Measurements from ENCODE around the gene DYNC1H1.
A peak's percentile ranks its signal among the peaks of the same experiment; 100 is the strongest.
"Not testable (repeated sequence)": the region's sequence is repeated elsewhere in the genome, so short reads cannot be mapped to it uniquely, and the experiment has no call there.

The DYNC1H1 gene

DNA sequence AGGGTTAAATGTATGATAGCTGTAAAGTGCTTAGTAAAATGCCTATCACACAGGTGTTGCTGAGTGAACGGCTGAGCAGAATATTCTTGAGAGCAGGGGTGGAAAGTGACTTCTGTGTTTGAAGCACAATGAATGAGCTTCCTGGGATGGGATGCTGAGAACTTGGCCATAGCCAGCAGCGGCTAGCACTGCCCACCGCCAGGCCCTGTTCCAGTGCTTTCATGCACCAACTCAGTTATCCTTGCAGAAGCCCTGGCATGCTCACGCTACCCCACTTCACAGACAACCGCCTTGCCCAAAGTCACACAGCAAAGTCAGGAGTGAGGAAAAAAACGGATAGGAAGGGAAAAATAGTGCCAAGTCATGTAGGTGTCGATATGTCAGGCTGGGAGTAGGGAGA is 10.9 kb downstream of the DYNC1H1 start:
- Histone ChIP-seq H3K4me3 (no peak overlapping the region), H3K4me1 (peaks cover 26% of the 10 kb centered on the region), H3K36me3 (replicated peaks) (peaks cover 38% of the 10 kb centered on the region), H3K9me3 (no peaks in the 10 kb centered on the region), H3K27me3 (ENCODE audit: low read depth) (no peaks in the 10 kb centered on the region)
- no peak for DNase-seq (ENCODE audit: low spot score in 2 of 2)
- in situ Hi-C loops (cut with MboI; ENCODE audit: low sequenced_read_pairs), result no loop called here

DNA sequence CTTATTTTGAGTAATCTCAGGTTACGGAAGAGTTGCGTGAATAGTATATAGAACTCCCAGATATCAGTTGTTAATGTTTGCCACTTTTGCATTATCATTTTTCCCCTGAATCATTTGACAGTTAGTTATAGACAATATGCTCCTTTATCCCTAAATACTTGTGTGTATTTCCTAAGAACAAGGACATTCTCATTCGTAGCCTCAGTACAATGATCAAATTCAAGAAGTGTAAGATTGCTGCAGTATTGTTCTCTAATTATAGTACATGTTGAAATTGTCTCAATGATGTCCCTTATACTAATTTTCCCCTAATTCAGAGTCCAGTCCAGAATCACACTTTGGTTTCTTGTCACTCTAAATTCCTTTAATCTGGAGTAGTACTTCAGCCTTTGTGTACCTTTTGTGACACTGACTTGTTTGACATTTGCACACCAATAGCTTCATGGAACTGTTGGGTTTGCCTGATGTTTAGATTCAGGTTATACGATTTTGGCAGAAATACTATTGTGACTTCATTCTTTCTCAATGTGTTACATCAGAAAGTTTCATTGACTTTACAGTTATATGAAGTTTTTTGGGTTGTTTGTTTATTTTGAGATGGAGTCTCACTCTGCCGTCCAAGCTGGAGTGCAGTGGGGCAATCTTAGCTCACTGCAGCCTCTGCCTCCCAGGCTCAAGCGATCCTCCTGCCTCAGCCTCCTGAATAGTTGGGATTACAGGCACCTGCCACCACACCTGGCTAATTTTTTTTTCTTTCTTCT is 13.1 kb downstream of the DYNC1H1 start:
- peak in 1 of 2 experiments; percentile 67 for DNase-seq (ENCODE audit: low spot score in 2 of 2)
- H3K27me3 ChIP-seq (ENCODE audit: low read depth), result no peaks in the 10 kb centered on the region
- no peak overlapping the region for H3K4me3 ChIP-seq
- in situ Hi-C loops (cut with MboI; ENCODE audit: low sequenced_read_pairs), result no loop called here
- peaks cover 60% of the 10 kb centered on the region for H3K36me3 ChIP-seq (replicated peaks)
- no peaks in the 10 kb centered on the region for H3K9me3 ChIP-seq
- peaks cover 17% of the 10 kb centered on the region for H3K4me1 ChIP-seq

DNA sequence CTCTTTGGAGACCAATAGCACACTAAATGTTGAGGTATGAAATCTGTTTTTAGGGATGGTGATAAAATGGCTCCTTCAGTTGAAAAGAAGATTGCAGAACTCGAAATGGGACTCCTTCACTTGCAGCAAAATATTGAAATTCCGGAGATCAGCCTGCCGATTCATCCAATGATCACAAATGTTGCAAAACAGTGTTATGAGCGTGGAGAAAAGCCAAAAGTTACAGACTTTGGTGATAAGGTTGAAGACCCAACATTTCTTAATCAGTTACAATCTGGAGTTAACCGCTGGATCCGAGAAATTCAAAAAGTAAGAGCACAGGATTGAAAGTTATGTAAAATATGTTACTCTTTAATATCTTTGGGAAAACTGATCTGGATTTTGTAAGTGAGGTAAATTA is 15.3 kb downstream of the DYNC1H1 start:
- in situ Hi-C loops (cut with MboI; ENCODE audit: low sequenced_read_pairs), result loop anchor here (5.0 kb wide), 1 partner anchor 38 kb away; no protein-coding TSS in a partner anchor
- no peak overlapping the region for H3K4me3 ChIP-seq

DNA sequence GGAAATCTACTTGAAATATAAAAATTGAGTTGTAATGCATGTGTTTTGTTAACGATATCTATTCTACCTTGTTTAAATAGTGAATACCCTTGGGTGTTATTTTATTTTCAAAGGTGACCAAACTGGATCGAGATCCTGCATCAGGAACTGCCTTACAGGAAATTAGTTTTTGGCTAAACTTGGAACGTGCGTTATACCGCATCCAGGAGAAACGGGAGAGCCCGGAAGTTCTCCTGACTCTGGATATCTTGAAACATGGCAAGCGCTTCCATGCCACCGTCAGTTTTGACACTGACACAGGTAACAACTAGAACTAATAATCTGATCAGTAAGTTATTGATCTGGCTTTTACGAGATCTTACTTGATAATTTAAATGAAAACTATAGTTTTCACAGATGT is 15.9 kb downstream of the DYNC1H1 start:
- in situ Hi-C loops (cut with MboI; ENCODE audit: low sequenced_read_pairs), result loop anchor here (5.0 kb wide), 1 partner anchor 37 kb away; no protein-coding TSS in a partner anchor
- Histone ChIP-seq H3K36me3 (replicated peaks) (peaks cover 79% of the 10 kb centered on the region), H3K4me3 (no peak overlapping the region), H3K4me1 (peaks cover 14% of the 10 kb centered on the region), H3K9me3 (no peaks in the 10 kb centered on the region), H3K27me3 (ENCODE audit: low read depth) (no peaks in the 10 kb centered on the region)
- no peak for DNase-seq (ENCODE audit: low spot score in 2 of 2)

More for the DNA sequence above, 15.3 kb downstream of the DYNC1H1 start:
- H3K36me3 ChIP-seq (replicated peaks), result peaks cover 74% of the 10 kb centered on the region
- H3K27me3 ChIP-seq (ENCODE audit: low read depth), result no peaks in the 10 kb centered on the region
- no peaks in the 10 kb centered on the region for H3K9me3 ChIP-seq
- no peak for DNase-seq (ENCODE audit: low spot score in 2 of 2)
- H3K4me1 ChIP-seq, result peaks cover 14% of the 10 kb centered on the region

DNA sequence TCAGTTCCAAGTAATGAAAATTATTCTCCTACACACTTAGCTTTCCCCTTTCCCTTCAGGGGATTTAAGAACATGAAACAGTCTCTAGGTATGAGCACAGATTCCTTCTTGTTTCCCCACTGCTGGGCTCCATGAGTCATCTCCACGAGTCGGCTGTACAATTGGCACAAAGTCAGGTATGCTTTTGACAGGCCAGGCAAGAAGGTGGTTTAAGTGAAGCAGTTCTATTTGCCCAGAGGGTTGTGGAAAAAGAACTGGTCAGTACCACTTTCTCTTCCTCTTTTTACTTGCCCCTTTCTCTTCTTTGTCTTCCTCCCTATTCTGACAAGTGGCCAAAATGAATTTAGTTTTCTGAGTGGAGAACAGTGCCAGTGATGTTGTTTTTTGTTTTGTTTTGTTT is 16.3 kb downstream of the DYNC1H1 start:
- Histone ChIP-seq H3K9me3 (no peaks in the 10 kb centered on the region), H3K4me1 (peaks cover 14% of the 10 kb centered on the region), H3K36me3 (replicated peaks) (peaks cover 83% of the 10 kb centered on the region), H3K27me3 (ENCODE audit: low read depth) (no peaks in the 10 kb centered on the region), H3K4me3 (no peak overlapping the region)
- in situ Hi-C loops (cut with MboI; ENCODE audit: low sequenced_read_pairs), result loop anchor here (5.0 kb wide), 1 partner anchor 37 kb away; no protein-coding TSS in a partner anchor
- DNase-seq (ENCODE audit: low spot score in 2 of 2), result no peak

DNA sequence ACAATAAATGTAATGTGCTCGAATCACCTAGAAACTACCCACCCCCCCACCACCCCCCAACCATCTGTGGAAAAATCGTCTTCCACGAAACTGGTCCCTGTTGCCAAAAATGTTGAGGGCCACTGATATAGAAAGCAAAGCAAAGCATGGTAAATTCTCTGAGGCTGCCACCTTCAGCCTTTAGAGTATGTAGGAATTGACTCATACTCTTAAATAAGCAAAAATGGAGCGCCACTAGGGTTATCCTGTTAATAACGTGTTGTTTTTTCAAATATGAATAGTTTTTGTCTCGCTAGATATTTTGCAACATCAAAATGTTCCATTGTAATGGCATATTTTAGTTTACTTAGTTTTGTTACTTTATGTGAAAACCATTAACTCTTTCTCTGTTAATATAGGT is 18.2 kb downstream of the DYNC1H1 start:
- H3K36me3 ChIP-seq (replicated peaks), result peaks cover 90% of the 10 kb centered on the region

DNA sequence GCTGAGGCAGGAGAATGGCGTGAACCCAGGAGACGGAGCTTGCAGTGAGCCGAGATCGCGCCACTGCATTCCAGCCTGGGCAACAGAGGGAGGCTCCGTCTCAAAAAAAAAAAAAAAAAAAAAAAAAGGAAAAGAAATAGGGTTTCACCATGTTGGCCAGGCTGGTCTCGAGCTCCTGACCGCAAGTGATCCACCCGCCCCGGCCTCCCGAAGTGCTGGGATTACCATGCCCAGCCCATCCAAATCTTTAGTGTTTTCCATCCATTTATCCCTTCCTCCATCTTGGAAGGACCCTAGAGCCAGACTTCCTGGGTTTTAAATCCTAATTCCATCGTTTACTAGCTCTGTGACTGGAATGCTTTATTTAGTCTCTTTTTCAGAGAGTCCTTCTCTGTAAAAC is 20.5 kb downstream of the DYNC1H1 start:
- H3K27me3 ChIP-seq (ENCODE audit: low read depth); H3K9me3 ChIP-seq; H3K4me3 ChIP-seq; DNase-seq (ENCODE audit: low spot score in 2 of 2); H3K4me1 ChIP-seq: not testable (repeated sequence)
- in situ Hi-C loops (cut with MboI; ENCODE audit: low sequenced_read_pairs), result loop anchor here (5.0 kb wide), 1 partner anchor 32 kb away; no protein-coding TSS in a partner anchor
- peaks cover 90% of the 10 kb centered on the region for H3K36me3 ChIP-seq (replicated peaks)

More for the DNA sequence above, 18.2 kb downstream of the DYNC1H1 start:
- no peak overlapping the region for H3K4me3 ChIP-seq
- H3K27me3 ChIP-seq (ENCODE audit: low read depth), result no peaks in the 10 kb centered on the region
- in situ Hi-C loops (cut with MboI; ENCODE audit: low sequenced_read_pairs), result loop anchor here (5.0 kb wide), 1 partner anchor 35 kb away; no protein-coding TSS in a partner anchor
- no peak for DNase-seq (ENCODE audit: low spot score in 2 of 2)
- peaks cover 2% of the 10 kb centered on the region for H3K4me1 ChIP-seq
- no peaks in the 10 kb centered on the region for H3K9me3 ChIP-seq

DNA sequence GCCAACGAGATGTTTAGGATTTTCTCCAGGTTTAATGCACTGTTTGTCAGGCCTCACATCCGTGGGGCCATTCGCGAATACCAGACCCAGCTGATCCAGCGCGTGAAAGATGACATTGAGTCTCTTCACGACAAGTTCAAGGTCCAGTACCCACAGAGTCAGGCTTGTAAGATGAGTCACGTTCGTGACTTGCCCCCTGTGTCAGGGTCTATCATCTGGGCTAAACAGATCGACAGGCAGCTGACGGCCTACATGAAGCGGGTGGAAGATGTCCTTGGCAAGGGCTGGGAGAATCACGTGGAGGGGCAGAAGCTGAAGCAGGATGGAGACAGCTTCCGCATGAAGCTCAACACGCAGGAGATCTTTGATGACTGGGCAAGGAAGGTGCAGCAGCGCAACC is 21.6 kb downstream of the DYNC1H1 start:
- H3K36me3 ChIP-seq (replicated peaks), result peaks cover 84% of the 10 kb centered on the region
- H3K27me3 ChIP-seq (ENCODE audit: low read depth), result no peaks in the 10 kb centered on the region
- H3K4me1 ChIP-seq, result no peaks in the 10 kb centered on the region
- DNase-seq (ENCODE audit: low spot score in 2 of 2), result no peak
- in situ Hi-C loops (cut with MboI; ENCODE audit: low sequenced_read_pairs), result no loop called here
- H3K4me3 ChIP-seq, result no peak overlapping the region
- no peaks in the 10 kb centered on the region for H3K9me3 ChIP-seq

DNA sequence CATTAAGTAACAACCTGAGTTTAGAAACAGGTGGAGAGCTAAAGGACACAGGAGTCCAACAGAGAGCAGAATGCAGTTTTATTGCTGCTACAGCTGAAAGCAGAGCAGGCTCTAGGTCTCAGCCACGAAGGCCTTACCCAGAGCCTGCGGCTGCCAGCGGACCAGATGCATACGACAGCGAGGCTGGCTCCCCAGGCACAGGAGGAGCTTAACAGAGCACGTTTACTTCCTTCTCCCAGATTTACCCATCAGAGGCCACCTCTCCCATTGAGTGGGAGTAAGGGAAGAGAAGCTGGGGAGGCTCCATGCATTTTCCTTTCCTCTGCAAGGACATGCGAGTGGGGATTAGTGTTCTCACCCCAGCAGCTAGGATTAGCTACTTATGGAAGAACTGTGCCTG is 22.6 kb downstream of the DYNC1H1 start:
- in situ Hi-C loops (cut with MboI; ENCODE audit: low sequenced_read_pairs), result no loop called here
- peaks cover 81% of the 10 kb centered on the region for H3K36me3 ChIP-seq (replicated peaks)
- H3K4me3 ChIP-seq, result no peak overlapping the region
- H3K4me1 ChIP-seq, result no peaks in the 10 kb centered on the region
- H3K9me3 ChIP-seq, result no peaks in the 10 kb centered on the region
- no peaks in the 10 kb centered on the region for H3K27me3 ChIP-seq (ENCODE audit: low read depth)
- no peak for DNase-seq (ENCODE audit: low spot score in 2 of 2)

DNA sequence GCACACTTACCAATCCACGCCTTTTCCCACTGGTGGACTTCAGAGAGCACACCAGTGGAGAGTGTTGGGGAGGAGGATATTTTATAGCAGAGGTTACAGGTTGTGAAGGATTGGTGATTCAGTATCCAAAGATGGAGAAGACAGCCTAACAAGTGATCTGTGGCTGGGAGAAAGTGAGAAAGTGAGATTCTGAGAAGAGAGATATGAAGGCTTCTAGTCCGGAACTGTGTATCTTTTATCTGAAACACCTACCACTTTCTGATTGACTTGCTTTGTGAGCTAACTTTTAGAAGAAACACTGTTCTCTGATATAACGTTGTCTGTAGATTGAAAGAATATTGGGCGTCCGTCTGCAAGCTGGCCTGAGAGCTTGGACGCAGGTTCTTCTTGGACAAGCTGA is 24.0 kb downstream of the DYNC1H1 start:
- Histone ChIP-seq H3K4me3 (no peak overlapping the region), H3K36me3 (replicated peaks) (peaks cover 85% of the 10 kb centered on the region), H3K27me3 (ENCODE audit: low read depth) (no peaks in the 10 kb centered on the region), H3K9me3 (no peaks in the 10 kb centered on the region), H3K4me1 (no peaks in the 10 kb centered on the region)
- in situ Hi-C loops (cut with MboI; ENCODE audit: low sequenced_read_pairs), result no loop called here
- no peak for DNase-seq (ENCODE audit: low spot score in 2 of 2)

DNA sequence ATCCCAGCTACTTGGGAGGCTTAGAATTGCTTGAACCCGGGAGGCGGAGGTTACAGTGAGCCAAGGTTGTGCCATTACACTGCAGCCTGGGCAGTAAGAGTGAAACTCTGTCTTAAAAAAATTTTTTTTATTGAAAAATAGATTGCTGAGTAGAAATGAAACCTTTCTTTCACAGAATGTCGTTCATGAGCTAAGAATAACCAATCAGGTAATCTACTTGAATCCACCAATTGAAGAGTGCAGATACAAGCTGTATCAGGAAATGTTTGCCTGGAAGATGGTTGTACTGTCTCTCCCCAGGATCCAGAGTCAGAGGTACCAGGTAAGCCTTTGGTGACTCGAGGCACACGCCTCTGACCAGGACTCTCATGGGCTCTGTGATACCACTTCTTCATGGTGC is 27.0 kb downstream of the DYNC1H1 start:
- Histone ChIP-seq H3K4me3 (no peak overlapping the region), H3K9me3 (no peaks in the 10 kb centered on the region), H3K4me1 (no peaks in the 10 kb centered on the region), H3K27me3 (ENCODE audit: low read depth) (no peaks in the 10 kb centered on the region), H3K36me3 (replicated peaks) (peaks cover 89% of the 10 kb centered on the region)
- no peak for DNase-seq (ENCODE audit: low spot score in 2 of 2)
- in situ Hi-C loops (cut with MboI; ENCODE audit: low sequenced_read_pairs), result no loop called here

DNA sequence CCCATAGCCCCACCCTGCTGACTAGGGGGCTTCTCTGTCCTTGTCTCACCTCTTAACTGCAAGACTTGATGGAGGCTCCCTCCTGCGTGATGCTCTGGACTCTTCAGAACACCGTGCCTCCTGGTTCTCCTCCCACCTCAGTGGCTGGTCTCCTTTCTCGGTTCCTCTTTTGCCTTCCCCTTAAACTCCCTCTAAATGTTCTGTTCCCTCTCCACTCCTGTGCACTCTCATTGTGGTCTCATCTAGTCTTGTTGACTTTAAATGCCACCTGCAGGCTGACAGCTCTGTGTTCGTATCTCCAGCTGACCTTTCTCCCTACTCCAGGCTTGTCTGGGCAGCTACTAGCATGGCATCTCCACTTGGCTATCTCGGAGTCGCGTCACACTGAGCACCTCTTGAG is 28.3 kb downstream of the DYNC1H1 start:
- DNase-seq (ENCODE audit: low spot score in 2 of 2), result no peak
- Histone ChIP-seq H3K4me1 (no peaks in the 10 kb centered on the region), H3K4me3 (no peak overlapping the region), H3K9me3 (no peaks in the 10 kb centered on the region), H3K36me3 (replicated peaks) (peaks cover 89% of the 10 kb centered on the region), H3K27me3 (ENCODE audit: low read depth) (no peaks in the 10 kb centered on the region)
- in situ Hi-C loops (cut with MboI; ENCODE audit: low sequenced_read_pairs), result no loop called here

DNA sequence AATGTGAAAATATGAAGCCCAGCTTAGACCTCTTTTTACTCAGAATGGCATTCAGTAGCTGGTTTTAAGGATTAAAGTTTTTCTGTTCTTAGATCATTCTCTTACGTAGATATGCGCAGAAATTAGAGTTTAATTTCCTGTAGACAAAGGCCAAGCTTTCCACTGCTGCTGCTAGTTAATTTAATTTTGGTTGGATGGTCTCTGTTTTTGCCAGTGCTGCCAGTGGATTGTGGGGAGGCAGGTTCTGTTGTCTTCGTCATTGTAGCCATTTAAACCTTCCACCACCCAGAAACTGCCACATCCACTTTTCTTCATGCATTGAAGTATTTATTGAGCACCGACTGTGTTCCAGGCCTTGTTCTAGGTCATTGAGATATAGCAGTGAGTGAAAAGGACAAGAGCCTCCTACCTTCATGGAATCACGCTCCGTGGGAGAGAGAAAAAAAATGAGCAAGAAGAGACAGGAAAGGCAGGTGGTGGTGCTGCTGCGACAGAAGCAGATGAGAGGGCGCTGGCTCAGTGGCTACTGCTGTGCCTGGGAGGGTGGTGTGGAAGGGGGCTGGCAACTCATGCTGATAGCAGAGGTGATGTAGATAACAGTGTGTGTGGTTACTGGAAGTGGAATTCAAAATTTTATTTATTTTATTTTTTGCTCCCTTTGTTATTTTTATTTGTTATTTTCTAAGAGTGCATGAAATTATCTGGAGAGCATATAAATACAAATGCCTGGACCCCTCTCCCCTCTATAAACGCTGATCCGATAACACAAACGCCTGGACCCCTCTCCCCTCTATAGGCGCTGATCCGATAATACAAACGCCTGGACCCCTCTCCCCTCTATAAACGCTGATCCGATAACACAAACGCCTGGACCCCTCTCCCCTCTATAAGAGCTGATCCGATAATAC is 33.3 kb downstream of the DYNC1H1 start:
- no peak overlapping the region for H3K4me3 ChIP-seq
- no peaks in the 10 kb centered on the region for H3K27me3 ChIP-seq (ENCODE audit: low read depth)
- in situ Hi-C loops (cut with MboI; ENCODE audit: low sequenced_read_pairs), result no loop called here
- no peaks in the 10 kb centered on the region for H3K4me1 ChIP-seq
- no peak for DNase-seq (ENCODE audit: low spot score in 2 of 2)
- peaks cover 88% of the 10 kb centered on the region for H3K36me3 ChIP-seq (replicated peaks)
- H3K9me3 ChIP-seq, result no peaks in the 10 kb centered on the region

DNA sequence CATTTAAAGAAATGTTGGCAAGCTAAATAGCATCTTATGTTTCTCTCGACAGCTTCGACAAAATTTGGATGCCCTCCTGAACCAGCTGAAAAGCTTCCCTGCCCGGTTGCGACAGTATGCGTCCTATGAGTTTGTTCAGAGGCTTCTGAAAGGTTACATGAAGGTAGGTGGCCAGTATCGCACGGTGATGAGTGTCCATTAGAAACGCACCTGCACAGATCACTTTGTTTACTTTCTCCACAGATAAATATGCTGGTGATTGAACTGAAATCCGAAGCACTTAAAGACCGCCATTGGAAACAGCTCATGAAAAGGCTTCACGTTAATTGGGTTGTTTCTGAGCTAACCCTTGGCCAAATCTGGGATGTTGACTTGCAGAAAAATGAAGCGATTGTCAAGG is 36.5 kb downstream of the DYNC1H1 start:
- peaks cover 89% of the 10 kb centered on the region for H3K36me3 ChIP-seq (replicated peaks)

More for the DNA sequence above, 36.5 kb downstream of the DYNC1H1 start:
- no peak overlapping the region for H3K4me3 ChIP-seq
- in situ Hi-C loops (cut with MboI; ENCODE audit: low sequenced_read_pairs), result loop anchor here (5.0 kb wide), 1 partner anchor 41 kb away; no protein-coding TSS in a partner anchor
- no peak for DNase-seq (ENCODE audit: low spot score in 2 of 2)
- no peaks in the 10 kb centered on the region for H3K4me1 ChIP-seq
- H3K9me3 ChIP-seq, result no peaks in the 10 kb centered on the region
- no peaks in the 10 kb centered on the region for H3K27me3 ChIP-seq (ENCODE audit: low read depth)

Data from HAP-1 (cell line).